Glomerular endothelial cell (primary cell): Measurements from ENCODE around the gene MYMX. TPM values are rescaled to one million over a fixed set of nuclear protein-coding genes. Genes with fewer than 3 reads are reported as not detected.

Source experiments
- DNase-seq: peaks from one replicate; pipeline ENCODE4 v3.0.0-alpha.2; 2011; ENCODE audit warnings: low read depth, low spot score; ENCODE audit errors: extremely low read depth
- total RNA-seq: library from RNA; depleted of rRNA; stranded (reverse); fragments of >200 nt; gene quantifications from 2 replicates; pipeline ENCODE4 v1.2.3, GENCODE V29; 2015

The MYMX gene
- total RNA-seq, 1 donor from 2014 or later: 2.2 TPM

DNA sequence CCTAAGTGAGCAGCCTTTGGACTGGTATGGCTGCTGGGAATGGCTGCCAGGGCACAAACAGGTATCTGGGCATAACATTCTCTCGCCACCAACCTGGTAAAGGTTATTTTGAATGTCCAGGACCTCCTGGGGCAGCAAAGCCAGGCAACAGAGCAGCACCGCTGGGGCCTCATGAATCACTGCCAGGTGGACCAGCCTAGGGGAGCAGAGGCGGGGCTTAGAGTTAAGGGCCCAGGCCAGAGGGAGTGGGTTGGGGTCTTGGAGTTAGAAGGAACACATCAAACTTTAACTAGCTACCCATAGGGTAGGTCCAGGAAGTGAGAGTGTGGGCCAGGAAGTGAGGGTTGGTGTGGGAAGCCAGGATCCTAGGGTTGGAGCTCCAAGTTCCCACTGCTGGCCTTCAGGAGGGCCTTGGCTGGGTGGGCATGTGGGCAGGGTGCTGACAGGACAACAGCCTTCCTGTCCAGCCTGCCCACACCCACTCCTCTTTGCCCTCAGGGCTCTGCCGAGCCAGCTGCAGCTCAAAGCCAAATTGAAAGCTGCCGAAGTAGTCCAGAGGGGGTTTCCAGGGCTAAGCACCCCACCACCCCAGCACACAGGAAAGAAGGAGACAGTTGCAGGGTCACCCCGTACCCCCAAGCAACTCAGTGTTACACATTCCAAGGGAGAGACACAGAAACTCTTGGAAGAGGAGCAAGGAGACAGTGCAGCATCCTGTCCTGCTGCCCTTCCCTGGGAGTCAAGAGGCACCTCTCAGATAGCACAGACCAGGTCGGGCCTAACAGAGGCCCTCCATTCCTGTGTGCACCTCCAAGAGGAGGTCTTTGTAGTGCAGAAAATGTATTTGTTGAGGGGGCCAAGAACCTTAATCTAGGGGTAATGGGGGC, 46.0 kb downstream of the MYMX start:
- DNase-seq: no peak

DNA sequence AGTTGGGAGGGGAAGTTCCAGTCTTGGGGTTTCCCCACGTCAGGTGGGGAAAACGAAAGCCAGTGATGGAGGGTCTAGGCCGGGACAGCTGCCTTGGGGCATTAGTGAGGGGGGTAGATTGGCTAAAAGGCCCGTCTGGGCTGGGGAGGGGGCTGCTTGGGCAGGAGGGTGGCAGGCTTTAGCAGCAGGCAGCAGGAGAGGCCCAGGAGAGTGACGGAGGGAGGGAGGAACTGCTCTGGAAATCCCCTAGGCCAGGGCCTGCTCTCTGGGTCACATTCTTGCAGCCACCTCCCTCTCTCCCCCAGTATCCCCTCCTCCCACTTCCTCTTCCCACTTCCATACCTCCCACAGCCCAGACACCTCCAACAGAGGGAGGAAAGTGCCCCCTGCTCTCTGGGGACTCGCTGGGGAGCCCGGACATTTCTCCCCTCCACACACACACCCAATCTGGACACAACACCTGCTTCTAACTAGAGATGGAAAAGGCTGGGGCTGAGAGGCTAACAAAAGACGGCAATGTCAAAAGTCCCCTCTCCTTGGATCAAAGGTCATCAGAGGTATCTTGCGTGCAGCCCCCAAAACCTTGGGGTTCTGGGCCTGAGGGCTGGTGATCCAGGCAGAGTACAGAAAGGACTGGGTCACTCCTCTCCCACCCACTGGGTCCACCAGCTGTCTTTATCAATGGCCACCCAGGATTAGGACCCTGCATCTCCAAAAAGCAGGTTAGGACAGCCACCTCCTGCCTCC, 46.8 kb downstream of the MYMX start:
- no peak for DNase-seq

DNA sequence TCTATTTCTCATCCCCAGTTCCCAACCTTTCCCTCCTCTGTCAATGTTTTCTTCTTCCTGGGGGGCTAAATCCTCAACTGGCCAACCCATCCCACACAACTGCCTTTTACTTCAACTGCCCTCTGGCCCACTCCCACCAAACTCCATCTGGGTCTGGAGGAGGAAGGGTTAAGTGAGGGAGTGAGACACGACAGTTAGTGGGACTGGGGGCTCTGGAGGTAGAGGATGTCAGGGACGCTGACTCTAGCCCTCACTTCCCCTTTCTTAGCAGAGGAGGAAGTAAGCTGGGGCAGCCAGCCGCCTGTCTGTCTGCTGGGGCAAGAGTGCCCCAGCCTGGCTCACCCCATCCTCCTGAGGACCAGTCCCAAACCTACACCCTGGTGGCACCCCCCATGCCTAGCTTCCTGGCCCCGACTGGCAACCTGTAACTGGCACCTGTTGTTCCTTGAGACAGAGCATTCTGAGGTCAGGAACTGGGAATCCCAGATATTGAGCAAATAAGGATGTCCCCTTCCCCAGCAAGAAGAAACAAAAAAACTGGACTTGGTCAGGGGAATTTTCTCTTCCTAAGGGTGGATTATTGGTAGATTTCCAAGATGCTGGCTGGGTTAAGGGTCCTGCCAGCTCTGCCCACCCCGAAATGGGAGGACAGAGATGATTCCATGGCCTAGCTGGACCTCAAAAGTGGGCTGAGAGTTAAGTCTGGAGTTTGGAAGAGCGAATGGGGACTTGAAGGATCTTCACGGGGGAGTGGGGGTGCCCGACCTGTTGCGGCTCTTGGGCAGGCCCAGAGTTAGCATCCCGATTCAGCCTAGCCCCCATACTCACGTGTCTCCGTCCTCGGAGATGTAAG, 47.7 kb downstream of the MYMX start:
- no peak for DNase-seq

DNA sequence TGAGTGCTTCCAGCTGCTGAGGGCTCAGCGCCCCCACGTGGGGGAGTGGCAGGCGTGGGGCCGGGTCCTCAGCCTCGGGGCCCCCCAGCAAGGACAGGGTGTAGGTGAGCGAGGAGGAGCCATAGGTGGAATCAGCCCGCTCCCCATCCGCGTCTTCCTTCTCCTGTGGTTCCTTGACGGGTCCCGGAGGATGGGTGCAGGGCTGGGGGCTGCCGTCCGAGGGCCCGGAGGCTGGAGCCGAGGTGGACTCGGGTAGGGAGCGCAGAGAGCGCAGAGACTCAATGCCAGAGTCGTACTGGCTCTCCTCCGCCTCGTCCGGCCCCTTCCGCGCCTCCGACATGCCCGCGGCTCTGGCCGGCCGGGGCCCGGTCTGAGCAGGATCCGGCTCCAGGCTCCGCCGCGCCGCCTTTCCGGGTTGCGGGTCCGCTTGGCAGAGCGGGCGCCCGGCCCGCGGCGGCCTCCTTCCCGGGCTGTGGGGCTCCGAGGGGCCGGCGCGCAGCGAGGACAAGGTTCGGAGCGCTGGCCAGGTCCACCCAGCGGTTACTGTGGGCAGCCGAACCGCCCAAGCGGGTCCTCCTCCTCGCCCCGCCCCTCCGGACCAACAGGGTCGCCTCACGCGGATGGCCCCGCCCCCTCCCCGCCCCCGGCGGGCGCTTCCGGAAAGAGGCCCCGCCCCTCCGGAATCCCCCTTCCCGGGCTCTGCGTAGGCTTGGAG, 48.4 kb downstream of the MYMX start, which contains the start of gene NFKBIE:
NFKBIE (minus strand) TSS at position 545 of the 715 bp plus-strand sequence; CDS start at position 340, 205 bp downstream.
- no peak for DNase-seq

GRCh38 chr6:44265722-44266233, 49.1 kb downstream of the MYMX start:
- DNase-seq: no peak

DNA sequence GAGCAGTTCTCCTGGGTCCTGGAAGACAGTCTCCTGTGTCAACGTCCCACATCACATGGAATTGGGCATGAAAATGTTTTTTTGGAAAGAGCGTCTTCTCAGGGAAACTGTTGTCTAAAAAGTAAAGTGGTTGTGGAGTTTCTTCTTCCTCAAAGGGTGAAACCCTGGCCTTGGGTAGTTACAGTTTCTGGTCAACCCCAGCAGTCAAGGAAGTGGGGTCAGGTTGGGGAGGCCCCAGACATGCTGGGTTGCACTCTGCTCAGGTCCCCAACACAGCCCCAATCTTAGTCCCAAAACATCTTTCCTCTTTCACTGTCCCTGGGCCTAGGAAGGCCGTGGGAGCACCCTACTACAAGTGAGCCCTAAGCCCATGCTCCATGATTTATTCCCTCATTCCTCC, 49.6 kb downstream of the MYMX start:
- no peak for DNase-seq

- DNase-seq: no peak
Measured at GRCh38 chr6:44267252-44267651, 50.5 kb downstream of the MYMX start.

Other genes starting within 250 kb of the MYMX start
- 66.2 and 78.2 TPM in 2 replicates for gene MRPL14, start 89.5 kb upstream of the MYMX start, total RNA-seq
- gene TMEM63B, start 89.4 kb upstream of the MYMX start, total RNA-seq: 70.1 and 80.8 TPM in 2 replicates
- gene CAPN11, start 58.1 kb upstream of the MYMX start, total RNA-seq: 3.2 and 4.1 TPM in 2 replicates
- gene SLC29A1, start 6.7 kb downstream of the MYMX start, total RNA-seq: 185 and 208 TPM in 2 replicates
- gene HSP90AB1, start 30.2 kb downstream of the MYMX start, total RNA-seq: 1,001 and 1,125 TPM in 2 replicates
- gene SLC35B2, start 40.6 kb downstream of the MYMX start, total RNA-seq: 51.2 and 56.6 TPM in 2 replicates
- 30.5 and 56.9 TPM in 2 replicates for gene NFKBIE, start 48.6 kb downstream of the MYMX start, total RNA-seq
- gene TMEM151B, start 53.5 kb downstream of the MYMX start, total RNA-seq: not detected in 2 replicates
- 12.4 and 12.6 TPM in 2 replicates for gene AARS2, start 96.4 kb downstream of the MYMX start, total RNA-seq
- not detected in 2 replicates for gene SPATS1, start 125.7 kb downstream of the MYMX start, total RNA-seq
- gene CDC5L, start 170.8 kb downstream of the MYMX start, total RNA-seq: 15.5 and 18.7 TPM in 2 replicates